Central memory CD4-positive, alpha-beta T cell (primary cell): ENCODE results near the gene ARGFX.
"Not testable (repeated sequence)": the region's sequence is repeated elsewhere in the genome, so short reads cannot be mapped to it uniquely, and the experiment has no call there.

Experiments
- DNase-seq: peaks from one replicate; pipeline ENCODE4 v3.0.0; 2022
- total RNA-seq, 3 experiments: gene quantifications; one replicate each; lab custom pipeline; 2026; lab: John Stamatoyannopoulos, UW

ARGFX gene
- 0 to 0.04 (median 0) reads per million in 3 experiments for total RNA-seq

DNA sequence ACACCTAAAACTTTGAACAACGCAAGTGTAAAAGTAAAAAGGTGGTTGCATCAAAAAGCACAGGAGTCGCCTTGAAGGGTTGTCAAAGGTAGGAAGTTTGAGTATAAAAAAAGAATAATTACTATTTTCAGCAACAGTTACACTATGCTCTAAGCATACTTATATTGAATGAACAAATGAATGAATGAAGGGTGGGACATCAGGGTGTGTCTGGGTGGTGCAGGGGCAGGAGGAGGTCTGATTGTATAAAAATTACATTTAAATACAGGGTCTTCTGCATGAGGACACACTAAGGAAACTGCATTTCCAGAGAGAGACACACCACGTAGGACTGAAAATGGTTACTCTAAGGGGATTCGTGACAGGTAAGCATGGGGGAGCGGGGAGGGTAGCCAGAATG is at the start of gene ARGFX:
Gene ARGFX (plus strand): TSS at position 301 of the 400 bp plus-strand sequence. CDS start 2,765 bp downstream, outside the sequence.
- DNase-seq, result no peak

DNA sequence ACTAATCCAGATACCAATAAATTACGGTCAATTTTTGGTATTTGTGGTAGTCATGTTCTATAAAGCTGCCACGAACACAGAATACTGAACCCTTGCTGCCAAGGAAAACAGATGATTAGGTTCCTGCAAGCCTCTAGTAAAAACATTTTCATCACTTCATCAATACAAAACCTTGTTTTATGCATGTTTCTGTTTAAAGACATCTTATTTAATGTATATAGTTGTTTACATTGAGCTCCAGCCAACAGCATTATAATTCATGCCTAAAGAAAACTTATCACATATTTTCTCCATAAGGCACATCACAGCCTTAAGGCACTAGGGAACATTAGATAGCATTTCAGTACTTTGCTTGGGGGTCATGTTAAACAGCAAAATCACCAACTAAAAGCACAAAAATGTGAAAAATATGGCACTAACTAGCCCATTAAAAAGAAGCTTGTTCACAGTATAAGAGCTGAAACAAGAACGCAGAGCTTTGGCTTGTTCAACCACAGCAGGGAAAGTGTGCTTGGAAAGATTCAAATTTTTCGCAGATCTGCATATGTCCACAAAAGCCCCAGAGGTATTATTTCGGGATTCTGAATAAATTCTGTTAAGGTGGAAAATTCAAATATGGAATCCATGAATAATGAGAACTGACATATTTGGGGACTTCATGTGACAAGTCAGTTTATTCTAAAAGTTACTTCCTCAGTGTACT is 49.6 kb upstream of the ARGFX start:
- no peak for DNase-seq

DNA sequence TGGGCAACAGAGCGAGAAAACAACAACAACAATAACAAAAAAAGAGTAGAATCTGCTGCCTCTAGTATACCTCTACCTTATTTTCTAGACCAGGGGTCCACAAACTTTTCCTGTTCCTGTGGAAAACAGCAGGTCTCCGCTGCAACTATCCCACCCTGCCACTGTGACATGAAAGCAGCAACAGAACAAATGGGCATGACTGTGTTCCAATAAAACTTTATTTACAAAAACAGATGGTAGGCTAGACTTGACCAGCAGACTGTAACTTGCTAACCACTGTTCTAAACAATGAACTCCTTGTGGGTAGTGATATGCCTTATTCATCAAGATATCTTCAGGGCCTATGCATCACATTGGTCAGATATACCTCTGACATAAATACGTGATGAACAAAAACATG is 47.2 kb upstream of the ARGFX start:
- no peak for DNase-seq

DNA sequence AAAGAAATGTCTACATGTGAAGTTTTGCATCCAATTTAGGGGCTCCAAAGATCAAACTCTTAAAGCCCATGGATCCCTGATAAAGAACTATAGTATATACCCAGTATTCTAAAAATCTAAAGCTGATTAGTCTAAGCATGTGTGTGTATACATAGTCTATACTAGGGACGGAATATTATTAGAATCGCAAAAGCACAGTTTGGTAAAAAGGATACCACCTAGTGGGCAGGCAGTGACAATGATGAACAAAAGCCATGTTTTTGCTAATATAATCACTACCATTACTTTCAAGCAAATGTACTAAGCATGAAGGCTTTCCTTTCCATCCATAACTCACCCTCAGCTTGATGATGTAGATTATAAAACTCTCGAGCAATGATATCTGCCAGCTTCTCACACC is 38.4 kb upstream of the ARGFX start:
- DNase-seq, result no peak

DNA sequence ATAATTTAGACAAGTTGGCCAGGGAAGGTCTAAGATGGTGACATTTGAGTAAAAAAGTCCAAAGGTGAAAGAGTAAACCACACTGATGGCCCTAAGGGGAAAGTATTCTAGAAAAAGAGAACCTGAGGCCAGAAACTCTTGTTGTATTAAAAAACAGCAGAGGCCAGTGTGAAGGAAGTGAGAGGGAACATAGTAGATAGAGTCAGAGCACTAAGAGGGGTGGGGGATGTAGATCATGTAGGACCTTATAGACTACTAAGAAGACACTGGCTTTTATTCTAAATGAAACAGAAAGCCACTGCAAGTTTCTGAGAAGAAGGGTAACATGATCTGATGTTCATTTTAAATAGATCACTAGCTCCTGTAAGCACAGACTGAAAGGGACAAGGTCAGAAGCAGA is 36.5 kb upstream of the ARGFX start:
- no peak for DNase-seq

DNA sequence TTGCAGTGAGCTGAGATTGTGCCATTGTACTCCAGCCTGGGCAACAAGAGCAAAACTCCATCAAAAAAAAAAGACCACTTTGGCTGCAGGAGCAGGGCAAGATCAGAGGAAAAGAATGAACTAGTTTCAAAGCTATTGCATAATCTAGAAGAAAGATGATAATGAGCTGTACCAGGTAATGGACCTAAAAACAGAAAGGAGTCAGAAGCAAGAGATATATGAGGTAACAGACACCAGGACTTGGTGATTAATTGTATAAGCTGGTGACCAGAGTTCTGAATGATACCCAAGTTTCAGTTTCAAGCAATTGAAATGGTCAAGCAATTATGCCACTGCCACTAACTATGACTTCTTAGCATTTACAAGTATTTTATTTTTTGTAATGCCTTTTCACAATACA is 24.8 kb upstream of the ARGFX start:
- DNase-seq, result no peak

DNA sequence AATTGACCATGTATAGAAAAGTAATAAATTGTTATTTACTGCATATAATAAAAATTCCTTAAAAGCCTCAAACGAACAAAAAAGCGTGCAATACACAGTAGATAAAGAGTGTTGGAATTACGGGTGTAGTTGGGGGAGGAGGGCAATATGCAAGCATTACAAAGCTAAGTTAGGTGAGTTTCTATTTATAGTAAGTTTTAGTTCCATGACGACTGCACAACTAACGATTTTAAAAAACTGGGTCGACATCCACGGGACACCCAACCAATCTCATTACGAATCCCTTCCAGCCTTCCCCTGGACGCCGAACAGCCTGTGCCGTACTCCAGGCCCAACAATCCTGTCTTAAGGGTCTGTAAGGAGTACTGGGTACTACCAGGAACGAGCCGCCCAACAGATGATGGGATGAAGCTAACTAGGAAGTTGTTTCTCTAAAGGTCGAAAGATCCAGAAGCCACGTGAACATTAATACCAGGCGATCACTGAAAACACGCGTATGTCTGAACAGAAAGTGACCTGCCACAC is 22.6 kb upstream of the ARGFX start:
- DNase-seq, result no peak

DNA sequence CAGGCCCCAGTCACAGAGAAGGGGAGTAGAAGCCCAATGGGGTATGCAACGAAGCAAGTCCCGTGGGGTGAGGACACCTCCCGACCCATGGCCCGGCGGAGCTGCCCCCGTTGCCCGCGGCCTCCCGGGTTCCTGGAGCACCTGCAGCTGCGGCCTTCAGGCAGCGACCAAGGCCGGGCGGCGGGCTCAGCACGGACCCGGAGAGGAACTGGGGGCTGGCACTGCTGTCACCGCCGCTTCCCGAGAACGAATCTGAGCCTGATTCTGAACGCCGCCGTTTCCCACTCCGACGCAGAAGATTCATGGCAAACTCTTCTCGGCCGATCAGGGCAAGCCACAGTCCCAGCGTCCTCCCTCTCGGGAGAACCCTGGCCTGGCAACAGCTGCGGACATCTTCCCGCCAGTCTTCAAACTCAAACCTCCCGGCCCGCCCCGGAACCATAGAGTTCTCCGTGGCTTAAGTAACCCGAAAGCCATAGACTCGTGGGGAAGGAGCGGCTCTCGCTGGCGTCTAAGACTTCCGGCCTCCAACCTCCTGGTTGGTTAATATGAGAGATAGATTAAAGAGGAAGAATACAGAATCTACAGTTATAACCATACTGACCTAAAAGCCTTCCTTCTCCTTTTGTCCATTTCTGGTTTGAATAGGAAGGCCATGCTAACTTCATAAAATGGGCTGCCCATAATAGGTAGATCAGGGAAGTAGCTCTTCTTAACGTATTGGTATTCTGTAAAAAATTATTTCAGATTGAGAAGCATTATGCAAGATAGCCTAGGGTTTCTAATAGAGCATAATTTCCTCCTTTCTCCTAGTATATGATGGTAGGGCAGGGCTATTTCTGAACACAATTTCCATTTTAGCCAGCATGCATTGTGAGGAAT is 21.9 kb upstream of the ARGFX start, which contains the start of gene POLQ:
Gene POLQ (minus strand): TSS at position 415 of the 882 bp plus-strand sequence. CDS start 111 bp downstream, at position 304.
- DNase-seq, result peak; percentile 85

DNA sequence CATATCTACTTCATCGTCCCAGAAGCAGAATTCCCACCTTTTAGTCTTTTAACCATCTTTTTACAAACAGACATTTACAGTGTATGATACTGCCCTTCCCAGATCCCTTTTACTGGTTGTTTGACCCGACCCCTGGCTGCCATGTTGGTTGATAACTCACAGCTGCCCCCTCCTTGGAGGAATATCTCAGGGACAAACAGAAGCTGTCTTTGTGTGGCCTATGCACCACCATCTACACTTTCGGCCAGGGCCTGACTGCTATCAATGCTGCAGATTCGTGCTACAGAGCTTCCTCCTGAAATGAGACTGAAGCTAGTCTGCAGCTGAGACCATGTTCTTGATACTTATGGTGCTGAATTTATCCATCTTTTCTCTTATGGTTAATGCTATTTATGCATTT is 15.4 kb upstream of the ARGFX start:
- no peak for DNase-seq

DNA sequence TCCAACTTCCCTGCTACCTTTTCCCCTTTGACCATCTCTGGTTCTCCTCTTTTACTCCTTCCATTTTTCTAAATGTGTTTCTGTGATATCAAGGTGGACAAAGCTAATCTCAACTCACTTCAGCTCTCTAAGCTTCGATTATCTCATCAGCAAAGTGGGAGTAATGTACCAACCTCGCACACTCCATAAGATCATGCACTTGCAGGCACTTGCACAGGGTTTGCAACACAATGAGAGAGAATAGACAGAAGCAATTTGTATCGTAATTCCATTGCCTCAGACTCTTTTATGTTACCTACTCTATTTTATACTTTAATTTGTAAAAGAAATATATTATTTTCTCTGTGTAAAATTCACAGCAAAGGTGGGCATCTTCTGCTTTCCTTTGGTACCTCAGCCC is 15.0 kb upstream of the ARGFX start:
- no peak for DNase-seq

DNA sequence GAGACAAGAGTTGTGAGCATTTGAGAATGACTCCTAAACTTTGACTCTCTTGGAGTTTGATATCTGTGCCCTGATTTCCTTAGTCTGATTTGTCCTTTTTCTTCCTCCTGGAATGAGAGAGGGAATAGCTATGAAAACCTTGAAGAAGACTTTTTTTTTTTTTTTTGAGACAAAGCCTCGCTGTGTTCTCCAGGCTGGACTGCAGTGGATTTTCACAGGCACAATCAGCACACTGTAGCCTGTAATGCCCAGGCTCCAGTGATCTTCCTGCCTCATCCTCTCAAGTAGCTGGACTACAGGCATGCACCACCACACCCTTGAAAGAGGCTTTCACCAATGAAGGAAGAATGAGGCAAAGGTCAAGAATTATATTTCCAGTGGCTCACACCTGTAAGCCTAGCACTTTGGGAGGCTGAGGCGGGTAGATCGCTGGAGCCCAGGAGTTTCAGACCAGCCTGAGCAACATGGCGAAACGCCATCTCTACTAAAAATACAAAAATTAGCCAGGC is 10.3 kb upstream of the ARGFX start:
- no peak for DNase-seq

DNA sequence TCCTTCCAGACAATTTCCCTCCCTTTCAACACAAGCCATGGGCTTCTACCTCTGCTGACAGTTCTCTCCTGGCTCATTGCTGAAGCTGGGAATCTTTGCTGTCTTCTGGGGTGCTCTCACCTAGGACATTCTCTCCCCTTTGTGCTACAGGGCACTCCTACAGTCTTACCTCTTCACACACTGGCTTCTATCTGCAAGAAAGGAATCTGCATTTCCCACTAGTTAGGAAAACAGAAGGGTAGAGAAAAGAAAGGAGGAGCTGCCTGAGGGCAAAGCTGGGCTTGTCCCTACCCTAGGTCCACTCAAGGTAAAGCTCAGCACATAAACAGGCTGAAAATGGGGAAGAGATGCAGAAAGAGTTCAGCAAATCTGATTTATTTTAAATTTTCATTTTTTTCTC is 5.6 kb upstream of the ARGFX start:
- DNase-seq, result no peak

DNA sequence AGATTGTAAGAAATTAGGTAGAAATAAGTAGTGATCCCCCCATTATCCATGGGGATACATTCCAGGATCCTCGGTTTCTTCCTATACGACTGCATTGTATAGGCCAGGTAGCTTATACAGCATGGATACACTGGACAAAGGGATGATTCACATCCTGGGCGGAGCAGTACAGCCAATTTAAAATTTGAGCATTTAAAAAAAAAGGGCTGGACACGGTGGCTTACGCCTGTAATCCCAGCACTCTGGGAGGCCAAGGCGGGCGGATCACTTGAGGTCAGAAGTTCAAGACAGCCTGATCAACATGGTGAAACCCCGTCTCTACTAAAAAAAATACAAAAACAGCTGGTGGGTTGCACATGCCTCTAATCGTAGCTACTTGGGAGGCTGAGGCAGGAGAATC is 976 bp upstream of the ARGFX start:
- DNase-seq, result no peak

DNA sequence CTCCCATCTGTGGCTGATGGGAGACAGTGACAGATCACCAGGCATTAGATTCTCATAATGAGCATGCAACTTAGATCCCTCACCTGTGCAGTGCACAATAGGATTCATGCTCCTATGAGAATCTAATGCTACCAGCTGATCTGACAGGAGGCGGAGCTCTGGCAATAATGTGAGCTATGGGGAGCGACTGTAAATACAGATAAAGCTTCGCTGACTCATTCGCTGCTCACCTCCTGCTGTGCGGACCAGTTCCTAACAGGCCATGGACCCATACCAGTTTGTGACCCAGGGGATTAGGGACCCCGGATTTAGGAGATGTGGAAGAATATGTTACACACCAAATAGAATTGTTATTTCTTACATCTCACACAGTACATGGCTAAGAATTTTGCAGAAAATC is 6.7 kb downstream of the ARGFX start:
- no peak for DNase-seq

DNA sequence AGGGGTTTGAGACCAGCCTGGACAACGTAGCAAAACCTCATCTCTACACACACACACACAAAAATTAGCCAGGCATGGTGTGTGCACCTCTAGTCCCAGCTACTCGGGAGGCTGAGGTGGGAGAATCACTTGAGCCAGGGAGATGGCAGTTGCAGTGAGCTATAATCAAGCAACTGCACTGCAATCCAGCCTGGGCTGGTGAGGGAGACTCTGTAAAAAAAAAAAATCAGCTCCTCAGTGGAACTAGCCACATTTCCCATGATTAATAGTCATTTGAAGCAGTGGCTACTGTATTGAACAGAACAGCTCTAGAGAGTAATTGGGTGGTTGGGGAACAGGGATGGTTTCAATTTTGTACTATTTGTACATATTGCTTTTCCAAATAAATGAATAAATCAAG is 13.9 kb downstream of the ARGFX start:
- no peak for DNase-seq

DNA sequence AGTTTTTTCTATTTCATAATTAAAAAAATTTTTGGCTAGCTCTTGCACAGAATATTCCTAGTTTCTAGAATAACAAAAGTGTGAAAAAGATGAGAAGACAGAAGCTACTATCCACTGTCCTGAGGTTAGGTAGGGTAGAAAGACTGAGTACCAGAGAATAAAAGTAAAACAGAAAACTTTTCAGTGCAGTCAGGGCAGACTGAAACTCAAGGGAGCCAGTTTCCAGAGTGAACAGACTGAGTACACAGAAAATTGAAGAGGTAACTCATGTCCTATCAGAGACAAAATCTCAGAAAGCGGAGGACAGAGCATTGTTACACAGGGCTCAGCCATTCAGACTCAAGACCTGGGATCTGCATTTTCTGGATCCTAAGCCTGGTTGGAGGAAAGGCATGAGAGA is 16.7 kb downstream of the ARGFX start:
- DNase-seq, result no peak

DNA sequence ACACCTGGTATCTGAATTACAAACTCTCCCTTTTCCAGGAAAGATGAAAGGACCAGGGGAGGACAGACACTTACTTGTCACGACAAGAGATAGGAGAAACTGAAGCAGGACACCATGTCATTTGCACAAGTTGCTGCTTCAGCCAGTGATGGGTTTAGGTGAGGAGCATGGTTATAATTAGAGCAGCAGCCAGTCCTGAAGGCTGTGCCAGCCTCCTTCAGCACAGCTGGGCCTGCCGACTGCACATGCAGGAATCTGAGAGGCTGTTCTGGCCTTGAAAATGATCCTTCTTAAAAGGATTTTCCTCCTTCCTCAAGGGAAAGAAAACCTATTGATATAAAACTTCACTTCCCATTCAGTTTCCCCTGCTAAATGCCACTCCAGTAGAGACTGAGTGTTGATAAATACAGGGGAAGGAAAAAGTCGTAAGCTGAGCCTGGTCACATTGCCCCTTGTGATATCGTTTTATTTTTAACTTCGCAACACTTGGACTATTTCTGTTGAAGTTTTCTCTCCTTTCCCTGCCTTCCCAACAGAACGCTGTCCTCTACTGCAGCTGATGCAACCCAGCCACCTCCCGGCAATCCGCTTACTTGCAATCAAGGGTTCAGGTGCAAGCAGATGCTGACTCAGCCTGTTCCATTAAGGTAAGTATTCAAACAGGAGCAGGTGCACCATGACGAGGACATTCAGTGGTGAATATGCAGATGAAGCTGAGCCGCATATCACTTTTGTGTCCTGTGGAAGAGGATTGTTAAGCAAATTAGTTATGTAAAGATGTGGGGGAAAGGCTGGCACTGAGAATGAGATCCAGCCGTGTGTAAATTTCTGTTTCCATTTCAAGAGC is 25.3 kb downstream of the ARGFX start, which contains the start of gene FBXO40:
Gene FBXO40 (plus strand): TSS at position 524 of the 847 bp plus-strand sequence. CDS start 27,197 bp downstream, outside the sequence.
- DNase-seq, result no peak

DNA sequence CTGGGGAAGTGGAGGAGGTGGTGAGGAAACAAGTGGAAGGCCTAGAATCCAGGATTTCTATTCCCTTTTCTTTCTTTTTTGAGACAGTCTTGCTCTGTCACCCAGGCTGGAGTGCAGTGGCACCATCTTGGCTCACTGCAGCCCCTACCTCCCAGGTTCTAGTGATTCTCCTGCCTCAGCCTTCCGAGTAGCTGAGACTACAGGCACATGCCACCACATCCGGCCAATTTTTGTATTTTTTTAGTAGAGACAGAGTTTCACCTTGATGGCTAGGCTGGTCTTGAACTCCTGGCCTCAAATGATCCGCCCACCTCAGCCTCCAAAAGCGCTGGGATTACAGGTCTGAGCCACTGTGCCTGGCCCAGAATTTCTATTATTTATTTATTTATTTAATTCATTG is 26.1 kb downstream of the ARGFX start:
- DNase-seq, result not testable (repeated sequence)

DNA sequence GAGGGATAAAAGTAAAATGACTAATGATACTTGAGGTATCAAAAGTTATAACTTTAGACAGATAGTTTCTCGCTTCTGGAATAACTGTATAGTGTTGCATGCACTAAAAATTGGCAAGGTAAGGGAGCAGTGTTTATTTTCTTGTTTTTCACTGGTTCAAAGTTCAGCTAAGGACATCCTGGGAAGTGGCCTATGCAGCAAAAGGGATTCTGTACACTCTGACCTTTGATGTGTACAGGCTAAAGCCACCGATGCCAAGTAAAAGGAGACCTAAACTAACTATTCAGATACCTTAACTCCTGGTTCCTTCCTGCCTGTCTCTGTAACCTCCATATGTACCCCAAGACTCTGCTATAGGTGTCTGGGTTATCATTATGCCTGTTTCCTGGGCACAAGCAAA is 27.1 kb downstream of the ARGFX start:
- no peak for DNase-seq

DNA sequence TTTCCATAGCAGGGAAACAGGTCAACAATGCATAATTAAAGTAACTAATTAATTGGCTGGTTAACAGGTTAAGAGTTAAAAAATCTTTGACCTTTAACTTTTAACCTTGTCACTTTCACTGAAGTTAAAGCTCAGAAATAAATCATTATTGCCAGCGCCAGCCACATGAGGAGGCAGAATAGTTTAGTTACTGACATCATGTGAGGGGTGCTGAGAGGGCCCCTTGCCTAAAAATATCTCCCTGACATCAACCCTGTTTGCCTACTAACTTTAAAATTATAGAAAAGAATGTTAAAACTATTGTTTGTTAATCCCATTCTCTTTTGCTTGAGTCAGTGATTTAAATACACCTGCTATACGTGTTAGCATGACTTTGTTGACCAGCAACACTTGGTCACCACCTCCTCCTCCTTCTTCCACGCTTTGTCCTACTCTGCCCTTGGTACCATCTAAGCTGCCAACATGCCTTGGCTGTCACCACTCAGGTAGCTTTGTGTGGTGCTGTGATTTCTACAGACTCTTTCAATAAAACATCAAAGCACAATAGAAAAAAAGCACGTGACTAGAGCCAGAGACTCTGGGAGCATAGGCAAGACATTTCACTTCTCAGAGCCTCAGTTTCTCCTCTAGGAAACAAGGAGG is 28.1 kb downstream of the ARGFX start:
- no peak for DNase-seq

DNA sequence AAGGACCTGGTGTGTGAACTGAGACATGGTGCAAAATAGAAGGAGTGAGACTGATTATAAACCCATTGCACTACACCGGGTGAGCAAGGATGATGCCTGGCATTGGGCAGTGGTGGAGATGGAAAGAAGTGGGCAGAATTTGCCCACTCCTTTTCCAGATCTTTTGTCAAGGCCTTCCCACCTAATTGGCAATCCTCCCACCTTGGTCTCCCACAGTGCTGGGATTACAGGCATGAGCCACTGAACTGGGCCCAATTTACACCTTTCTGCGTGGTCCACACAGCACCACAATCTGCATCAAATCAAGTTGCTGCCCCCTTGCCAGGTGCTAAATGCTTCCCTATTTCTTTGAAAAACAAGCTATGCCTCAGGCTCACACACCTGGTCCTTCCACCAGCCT is 30.8 kb downstream of the ARGFX start:
- no peak for DNase-seq

DNA sequence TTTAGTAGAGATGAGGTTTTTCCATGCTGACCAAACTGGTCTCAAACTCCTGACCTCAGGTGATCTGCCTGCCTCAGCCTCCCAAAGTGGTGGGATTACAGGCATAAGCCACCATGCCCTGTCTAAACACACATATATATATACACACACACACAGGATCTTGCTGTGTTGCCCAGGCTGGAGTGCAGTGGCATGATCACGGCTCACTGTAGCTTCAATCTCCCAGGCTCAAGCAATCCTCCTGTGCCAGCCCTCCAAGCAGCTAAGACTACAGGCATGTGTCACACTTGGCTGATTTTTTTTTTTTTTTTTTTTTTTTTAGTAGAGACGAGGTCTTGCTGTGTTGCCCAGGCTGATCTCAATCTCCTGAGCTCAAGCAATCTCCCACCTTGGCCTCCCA is 32.2 kb downstream of the ARGFX start:
- not testable (repeated sequence) for DNase-seq
